Spleen (tissue), 11 donors: ENCODE data around the gene NOSIP. TPM values are rescaled to one million over a fixed set of nuclear protein-coding genes. Genes with fewer than 3 reads are reported as not detected.

Experiments
- DNase-seq: peaks from one replicate; pipeline ENCODE4 v3.0.0-alpha.2; 2020
- H3K27ac ChIP-seq, 8 donors: fragments of 200-600 bp; sonication (generic) in 7 of 8; 1 replicate in 4 of 8; 2 replicates in 4 of 8; pipeline versions ENCODE4 v1.5.0 to v1.8.0; 2016 to 2021; ENCODE audit warnings: inconsistent platforms in 4 of 8, mild to moderate bottlenecking in 4 of 8, moderate library complexity in 1 of 8
- H3K27me3 ChIP-seq, 7 donors: fragments of 200-600 bp; sonication (generic) in 6 of 7; replicated peaks in 1 of 7; 1 replicate in 4 of 7; 2 replicates in 3 of 7; pipeline versions ENCODE4 v1.5.0 to v1.8.0; 2016 to 2021; ENCODE audit warnings: inconsistent platforms in 3 of 7, mild to moderate bottlenecking in 1 of 7
- H3K36me3 ChIP-seq, 6 donors: fragments of 200-600 bp; sonication (generic) in 5 of 6; 1 replicate in 4 of 6; 2 replicates in 2 of 6; pipeline versions ENCODE4 v1.5.0 to v1.8.0; 2016 to 2021; ENCODE audit warnings: inconsistent platforms in 2 of 6
- H3K4me1 ChIP-seq, 6 donors: fragments of 200-600 bp; sonication (generic) in 5 of 6; 1 replicate in 3 of 6; 2 replicates in 3 of 6; pipeline versions ENCODE4 v1.5.0 to v1.8.0; 2016 to 2021; ENCODE audit warnings: inconsistent platforms in 3 of 6
- H3K4me3 ChIP-seq, 8 donors: fragments of 200-600 bp; sonication (generic) in 7 of 8; 1 replicate in 4 of 8; 2 replicates in 4 of 8; pipeline versions ENCODE4 v1.5.0 to v1.8.0; 2016 to 2021; ENCODE audit warnings: inconsistent platforms in 4 of 8, mild to moderate bottlenecking in 4 of 8, moderate library complexity in 2 of 8
- H3K9me3 ChIP-seq, 8 donors: fragments of 200-600 bp; sonication (generic) in 7 of 8; 1 replicate in 4 of 8; 2 replicates in 4 of 8; pipeline versions ENCODE4 v1.5.0 to v1.8.0; 2016 to 2021; ENCODE audit warnings: inconsistent platforms in 4 of 8
- CTCF ChIP-seq, 11 experiments: fragments of 200-600 bp in 7 of 11; fragments of 450-650 bp in 4 of 11; sonication (generic) in 4 of 11; IDR thresholded peaks in 8 of 11; conservative IDR thresholded peaks in 3 of 11; 1 replicate in 7 of 11; 2 replicates in 4 of 11; pipeline versions ENCODE4 v1.4.0 to v1.8.0; 2016 to 2021; ENCODE audit warnings: antibody characterized with exemption in 11 of 11, inconsistent platforms in 4 of 11, mild to moderate bottlenecking in 1 of 11
- POLR2A ChIP-seq, 3 donors: fragments of 450-650 bp; IDR thresholded peaks; one replicate each; pipeline ENCODE4 v1.5.1; 2017; ENCODE audit warnings: antibody characterized with exemption in 3 of 3, mild to moderate bottlenecking in 1 of 3
- POLR2AphosphoS5 ChIP-seq, 3 donors: sonication (generic); formaldehyde crosslinking; IDR thresholded peaks; one replicate each; pipeline ENCODE4 v1.5.1; 2017; ENCODE audit warnings: antibody characterized with exemption in 3 of 3
- WGBS, 5 donors: extraction: QIAGEN DNeasy Blood & Tissue Kit in 3 of 5; methylation state at CpG; one replicate each; pipeline versions ENCODE4 v1.1.5 to v1.1.7; 2013 to 2018; 5-methylcytosine and 5-hydroxymethylcytosine counted together
- intact Hi-C: fragments of 100-400 bp; cut with DNase I; formaldehyde crosslinking; loops from one replicate; pipeline ENCODE4 v1.15.0; 2023; ENCODE audit warnings: low total_unique reads
- polyA plus RNA-seq, 3 donors: library from polyadenylated mRNA; stranded (reverse); fragments of 200-250 nt; gene quantifications; one replicate each; pipeline ENCODE4 v1.2.1, GENCODE V29; 2013
- total RNA-seq, 7 donors: library from RNA; depleted of rRNA in 3 of 7; stranded (reverse); fragments of >200 nt in 3 of 7; fragmentation: NEBNext Ultra II Directional in 4 of 7; extraction: Animal tissue kit (Norgen Biotek cat#: 25700) in 4 of 7; gene quantifications; one replicate each; pipeline versions ENCODE4 v1.1.0 to v1.2.1, GENCODE V29; 2016 to 2021
- donor health status: healthy with polysubstance abuse.
- donor health status: DM: no; HTN: no; CAD: no; lungs with moderate emphysema.
- donor health status: DM: no; HTN: no; CAD: no.
- donor health status: Bipolar disorder and iron deficiency.
- donor health status: healthy.
- donor health status: DM: no; HTN: no; CAD: no.
- donor health status: DM: yes; HTN: yes; CAD: no.

NOSIP gene
- total and polyA plus RNA-seq, 10 donors, result 58.6 to 152 (median 71.7) TPM

- peaks cover 3 to 34% (median 30%) of the 10 kb centered on the region in 6 donors for H3K36me3 ChIP-seq
- WGBS, 5 donors, result 0 to 1% (median 1%) methylated on average over 25 to 51 of the region's 51 CpGs
- H3K27me3 ChIP-seq, result no peaks in the 10 kb centered on the region
- intact Hi-C loops, result loop anchor here (10.0 kb wide), 1 partner anchor 73 kb away; the partner anchor contains the start of genes BCL2L12 and IRF3
- peaks cover 16 to 63% (median 34%) of the 10 kb centered on the region in 6 donors for H3K4me1 ChIP-seq
- H3K9me3 ChIP-seq, result no peaks in the 10 kb centered on the region
- peak overlapping the region; percentile 85 to 96 (median 92) for H3K27ac ChIP-seq
- peak overlapping the region; percentile 76 to 99 (median 96) for H3K4me3 ChIP-seq
- peak; percentile 89 for DNase-seq
- TF ChIP-seq CTCF (IDR thresholded peaks at IDR 0.05 in 8 of 11, conservative IDR thresholded peaks at IDR 0.05 in 3 of 11), result no peak
- TF ChIP-seq POLR2A (IDR thresholded peaks at IDR 0.05), result no peak
- peak in 1 of 3 donors; percentile 17 for TF ChIP-seq POLR2AphosphoS5 (IDR thresholded peaks at IDR 0.05)
These were observed 11.6 kb upstream of the NOSIP start for GRCh38 chr19:49591731-49592485.

- peaks cover 16 to 63% (median 34%) of the 10 kb centered on the region in 6 donors for H3K4me1 ChIP-seq
- TF ChIP-seq POLR2A (IDR thresholded peaks at IDR 0.05), result no peak
- peak in 2 of 3 donors; percentile 25 to 51 for TF ChIP-seq POLR2AphosphoS5 (IDR thresholded peaks at IDR 0.05)
- peak in 2 of 11 experiments; percentile 10 for TF ChIP-seq CTCF (IDR thresholded peaks at IDR 0.05 in 8 of 11, conservative IDR thresholded peaks at IDR 0.05 in 3 of 11)
- intact Hi-C loops, result loop anchor here (10.0 kb wide), 1 partner anchor 74 kb away; the partner anchor contains the start of genes BCL2L12 and IRF3
- H3K36me3 ChIP-seq, result peaks cover 3 to 27% (median 23%) of the 10 kb centered on the region in 6 donors
- WGBS, 5 donors, result 0 to 1% (median 1%) methylated on average over 31 to 63 of the region's 66 CpGs
- DNase-seq, result peak; percentile 93
- no peaks in the 10 kb centered on the region for H3K27me3 ChIP-seq
- peak within 1 kb of the TSS; percentile 76 to 99 (median 96) for H3K4me3 ChIP-seq
- peak within 1 kb of the TSS; percentile 85 to 96 (median 92) for H3K27ac ChIP-seq
- no peaks in the 10 kb centered on the region for H3K9me3 ChIP-seq
These were observed 10.8 kb upstream of the NOSIP start, which contains the start of gene PRR12 for GRCh38 chr19:49590971-49591730. PRR12 (plus strand) TSS chr19:49591182; CDS start chr19:49591655, 473 bp downstream.

- intact Hi-C loops, result loop anchor here (10.0 kb wide), 1 partner anchor 74 kb away; the partner anchor contains the start of genes BCL2L12 and IRF3
- WGBS, 5 donors, result 0 to 1% (median 0%) methylated on average over 39 to 58 of the region's 58 CpGs
- Histone ChIP-seq H3K27ac (peak overlapping the region; percentile 85 to 96 (median 92)), H3K9me3 (no peaks in the 10 kb centered on the region), H3K27me3 (no peaks in the 10 kb centered on the region), H3K36me3 (peaks cover 3 to 18% (median 15%) of the 10 kb centered on the region in 6 donors), H3K4me3 (peak overlapping the region; percentile 76 to 99 (median 96)), H3K4me1 (peaks cover 16 to 57% (median 34%) of the 10 kb centered on the region in 6 donors)
- TF ChIP-seq POLR2A (IDR thresholded peaks at IDR 0.05) (peak in 1 of 3 donors; percentile 69), POLR2AphosphoS5 (IDR thresholded peaks at IDR 0.05) (peak; percentile 86 to 94 (median 90)), CTCF (IDR thresholded peaks at IDR 0.05 in 8 of 11, conservative IDR thresholded peaks at IDR 0.05 in 3 of 11) (peak in 8 of 11 experiments; percentile 11 to 50 (median 18))
- peak; percentile 98 for DNase-seq
These were observed 10.0 kb upstream of the NOSIP start for GRCh38 chr19:49590071-49590970.
